ENCODE results near the gene ART3. TPM values are rescaled to one million over a fixed set of nuclear protein-coding genes. Genes with fewer than 3 reads are reported as not detected.
A peak's percentile ranks its signal among the peaks of the same experiment; 100 is the strongest.

The ART3 gene
- total RNA-seq, 1 experiment from 2014 or later, result not detected

GRCh38 chr4:76141241-76141640 lies 66.7 kb downstream of the ART3 start:
- Histone ChIP-seq H3K9me2 (replicated peaks; ENCODE audit: low read length) (no peaks in the 10 kb centered on the region), H3K9ac (ENCODE audit: low read length) (no peak overlapping the region), H3K27me3 (ENCODE audit: low read length) (no peaks in the 10 kb centered on the region), H3K4me3 (ENCODE audit: low read length) (no peak overlapping the region), H3K79me2 (ENCODE audit: low read length) (peaks cover 61% of the 10 kb centered on the region), H3K36me3 (ENCODE audit: low read depth, low read length) (peaks cover 35% of the 10 kb centered on the region), H4K20me1 (ENCODE audit: low read length) (peaks cover 16% of the 10 kb centered on the region), H3K4me2 (ENCODE audit: low read length) (no peak overlapping the region), H2AFZ (ENCODE audit: low read length) (no peak overlapping the region), H3K27ac (ENCODE audit: low read length) (no peak overlapping the region), H3K9me3 (ENCODE audit: low read length) (no peaks in the 10 kb centered on the region), H3K4me1 (ENCODE audit: insufficient read depth, low read length) (peaks cover 6% of the 10 kb centered on the region), H3F3A (ENCODE audit: low read length, unreplicated experiment) (no peaks in the 10 kb centered on the region)
- BruUV-seq (replicated peaks), result no TSS peak
- POLR2A ChIA-PET (ENCODE audit: unreplicated experiment), result no interaction called here
- intact Hi-C loops (cut with micrococcal nuclease), result no loop called here
- no peak for DNase-seq
- CTCF ChIA-PET, result no interaction called here
- TF ChIP-seq EZH2phosphoT487 (IDR thresholded peaks at IDR 0.05; ENCODE audit: borderline replicate concordance, low read length), result no peak
- TF ChIP-seq, protein P1, sequence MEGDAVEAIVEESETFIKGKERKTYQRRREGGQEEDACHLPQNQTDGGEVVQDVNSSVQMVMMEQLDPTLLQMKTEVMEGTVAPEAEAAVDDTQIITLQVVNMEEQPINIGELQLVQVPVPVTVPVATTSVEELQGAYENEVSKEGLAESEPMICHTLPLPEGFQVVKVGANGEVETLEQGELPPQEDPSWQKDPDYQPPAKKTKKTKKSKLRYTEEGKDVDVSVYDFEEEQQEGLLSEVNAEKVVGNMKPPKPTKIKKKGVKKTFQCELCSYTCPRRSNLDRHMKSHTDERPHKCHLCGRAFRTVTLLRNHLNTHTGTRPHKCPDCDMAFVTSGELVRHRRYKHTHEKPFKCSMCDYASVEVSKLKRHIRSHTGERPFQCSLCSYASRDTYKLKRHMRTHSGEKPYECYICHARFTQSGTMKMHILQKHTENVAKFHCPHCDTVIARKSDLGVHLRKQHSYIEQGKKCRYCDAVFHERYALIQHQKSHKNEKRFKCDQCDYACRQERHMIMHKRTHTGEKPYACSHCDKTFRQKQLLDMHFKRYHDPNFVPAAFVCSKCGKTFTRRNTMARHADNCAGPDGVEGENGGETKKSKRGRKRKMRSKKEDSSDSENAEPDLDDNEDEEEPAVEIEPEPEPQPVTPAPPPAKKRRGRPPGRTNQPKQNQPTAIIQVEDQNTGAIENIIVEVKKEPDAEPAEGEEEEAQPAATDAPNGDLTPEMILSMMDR (conservative IDR thresholded peaks at IDR 0.05; ENCODE audit: low read depth, low read length), result no peak
- TF ChIP-seq EZH2 (IDR thresholded peaks at IDR 0.05; ENCODE audit: low read length, unreplicated experiment), result no peak
- ATAC-seq, result no peak

DNA sequence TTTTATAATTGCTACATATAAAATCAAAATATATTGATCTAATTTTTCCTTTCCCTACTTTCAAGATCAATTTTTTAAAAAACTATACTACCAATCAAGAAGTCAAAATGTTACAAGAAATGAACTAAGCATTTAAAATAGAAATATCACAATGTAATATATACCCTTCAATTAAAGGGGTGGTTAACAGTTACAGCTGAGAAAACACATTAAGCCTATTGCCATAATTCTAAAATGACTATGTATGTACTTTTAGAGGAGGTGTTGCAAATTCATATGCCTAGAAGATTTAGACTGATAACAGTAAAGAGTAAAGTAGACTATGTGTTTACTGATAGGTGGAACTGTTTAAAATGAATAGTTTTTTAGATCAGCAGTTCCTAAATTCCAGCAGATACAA lies 70.0 kb downstream of the ART3 start:
- H3F3A ChIP-seq (ENCODE audit: low read length, unreplicated experiment), result no peaks in the 10 kb centered on the region
- ATAC-seq (no peak), DNase-seq (no peak)
- H3K4me2 ChIP-seq (ENCODE audit: low read length), result no peak overlapping the region
- peaks cover 31% of the 10 kb centered on the region for H3K36me3 ChIP-seq (ENCODE audit: low read depth, low read length)
- no peaks in the 10 kb centered on the region for H3K9me3 ChIP-seq (ENCODE audit: low read length)
- no peaks in the 10 kb centered on the region for H3K9me2 ChIP-seq (replicated peaks; ENCODE audit: low read length)
- POLR2A ChIA-PET (ENCODE audit: unreplicated experiment), result no interaction called here
- intact Hi-C loops (cut with micrococcal nuclease), result no loop called here
- TF ChIP-seq, protein P1 (conservative IDR thresholded peaks at IDR 0.05; ENCODE audit: low read depth, low read length), result no peak
- no peak for TF ChIP-seq EZH2 (IDR thresholded peaks at IDR 0.05; ENCODE audit: low read length, unreplicated experiment)
- TF ChIP-seq EZH2phosphoT487 (IDR thresholded peaks at IDR 0.05; ENCODE audit: borderline replicate concordance, low read length), result no peak
- no TSS peak for BruUV-seq (replicated peaks)
- no peaks in the 10 kb centered on the region for H3K27me3 ChIP-seq (ENCODE audit: low read length)
- H2AFZ ChIP-seq (ENCODE audit: low read length), result no peak overlapping the region
- H3K9ac ChIP-seq (ENCODE audit: low read length), result no peak overlapping the region
- H3K4me1 ChIP-seq (ENCODE audit: insufficient read depth, low read length), result peaks cover 16% of the 10 kb centered on the region
- H3K79me2 ChIP-seq (ENCODE audit: low read length), result peaks cover 75% of the 10 kb centered on the region
- CTCF ChIA-PET, result no interaction called here
- H4K20me1 ChIP-seq (ENCODE audit: low read length), result peaks cover 25% of the 10 kb centered on the region
- H3K27ac ChIP-seq (ENCODE audit: low read length), result no peak overlapping the region
- no peak overlapping the region for H3K4me3 ChIP-seq (ENCODE audit: low read length)

GRCh38 chr4:76147454-76148141 lies 73.1 kb downstream of the ART3 start:
- Histone ChIP-seq H3K4me3 (ENCODE audit: low read length) (peak overlapping the region; percentile 91), H3K9ac (ENCODE audit: low read length) (peak overlapping the region; percentile 96), H3K79me2 (ENCODE audit: low read length) (peaks cover 58% of the 10 kb centered on the region), H3K9me3 (ENCODE audit: low read length) (no peaks in the 10 kb centered on the region), H3K36me3 (ENCODE audit: low read depth, low read length) (peaks cover 7% of the 10 kb centered on the region), H2AFZ (ENCODE audit: low read length) (peak overlapping the region; percentile 92), H3K27ac (ENCODE audit: low read length) (peak overlapping the region; percentile 56), H3K9me2 (replicated peaks; ENCODE audit: low read length) (no peaks in the 10 kb centered on the region), H3K4me2 (ENCODE audit: low read length) (peak overlapping the region; percentile 95), H3K4me1 (ENCODE audit: insufficient read depth, low read length) (peaks cover 16% of the 10 kb centered on the region), H3K27me3 (ENCODE audit: low read length) (no peaks in the 10 kb centered on the region), H4K20me1 (ENCODE audit: low read length) (peaks cover 25% of the 10 kb centered on the region), H3F3A (ENCODE audit: low read length, unreplicated experiment) (no peaks in the 10 kb centered on the region)
- ChIA-PET POLR2A (ENCODE audit: unreplicated experiment) (interaction anchor here (0.6 kb wide), 1 partner anchor 153 kb away, joined by 3 read pairs; no protein-coding TSS in a partner anchor), CTCF (no interaction called here)
- BruUV-seq (replicated peaks), result no TSS peak
- DNase-seq, result peak; percentile 58
- intact Hi-C loops (cut with micrococcal nuclease), result no loop called here
- peak; percentile 90 for ATAC-seq
- TF ChIP-seq EZH2 (IDR thresholded peaks at IDR 0.05; ENCODE audit: low read length, unreplicated experiment), result no peak
- no peak for TF ChIP-seq EZH2phosphoT487 (IDR thresholded peaks at IDR 0.05; ENCODE audit: borderline replicate concordance, low read length)
- TF ChIP-seq, protein P1 (conservative IDR thresholded peaks at IDR 0.05; ENCODE audit: low read depth, low read length), result no peak
